Measurements from ENCODE around the gene RASA4B. TPM values are rescaled to one million over a fixed set of nuclear protein-coding genes. Genes with fewer than 3 reads are reported as not detected.

The RASA4B gene
- total RNA-seq, 1 experiment from 2014 or later = 0.76 TPM

DNA sequence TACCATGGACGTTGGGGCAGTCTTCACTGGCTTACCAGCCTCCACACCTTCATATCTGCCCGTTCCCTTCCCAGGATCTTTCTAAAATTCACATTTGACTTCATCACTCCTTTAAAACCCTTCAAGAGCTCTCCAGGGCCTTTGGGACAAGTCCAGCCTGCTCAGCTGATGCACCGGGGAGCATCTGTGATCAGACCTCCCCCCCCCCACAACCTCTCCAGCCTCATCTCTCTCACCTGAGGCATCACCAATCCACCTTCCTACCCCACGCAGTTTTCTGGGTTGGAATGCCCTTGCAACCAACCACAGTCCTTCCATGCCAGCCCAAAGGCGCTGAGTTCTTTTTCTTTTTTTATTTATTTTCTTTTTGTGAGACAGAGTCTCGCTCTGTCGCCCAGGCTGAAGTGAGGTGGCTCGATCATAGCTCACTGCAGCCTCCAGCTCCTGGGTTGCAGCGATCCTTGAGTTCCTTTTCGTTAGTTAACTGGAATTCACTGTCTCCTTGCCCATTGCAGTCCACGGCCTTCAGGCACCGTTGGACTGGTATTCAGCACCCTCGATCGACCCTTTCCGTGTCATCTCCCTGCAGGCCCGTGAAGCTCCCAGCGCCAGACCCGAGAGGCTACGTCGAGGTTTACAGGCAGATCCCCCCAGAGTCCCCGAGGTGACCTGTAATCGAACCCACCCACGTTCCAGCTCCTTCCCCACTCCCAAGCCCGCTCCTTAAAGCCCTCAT lies 53.6 kb downstream of the RASA4B start:
- no peak for DNase-seq
- H3K4me3 Mint-ChIP-seq (ENCODE audit: low read depth, unreplicated experiment) = peak overlapping the region; percentile 84
- no peaks in the 10 kb centered on the region for H3K27me3 Mint-ChIP-seq (ENCODE audit: unreplicated experiment)
- no peaks in the 10 kb centered on the region for H3K9me3 Mint-ChIP-seq (ENCODE audit: low read depth, unreplicated experiment)
- TF ChIP-seq, protein P1, sequence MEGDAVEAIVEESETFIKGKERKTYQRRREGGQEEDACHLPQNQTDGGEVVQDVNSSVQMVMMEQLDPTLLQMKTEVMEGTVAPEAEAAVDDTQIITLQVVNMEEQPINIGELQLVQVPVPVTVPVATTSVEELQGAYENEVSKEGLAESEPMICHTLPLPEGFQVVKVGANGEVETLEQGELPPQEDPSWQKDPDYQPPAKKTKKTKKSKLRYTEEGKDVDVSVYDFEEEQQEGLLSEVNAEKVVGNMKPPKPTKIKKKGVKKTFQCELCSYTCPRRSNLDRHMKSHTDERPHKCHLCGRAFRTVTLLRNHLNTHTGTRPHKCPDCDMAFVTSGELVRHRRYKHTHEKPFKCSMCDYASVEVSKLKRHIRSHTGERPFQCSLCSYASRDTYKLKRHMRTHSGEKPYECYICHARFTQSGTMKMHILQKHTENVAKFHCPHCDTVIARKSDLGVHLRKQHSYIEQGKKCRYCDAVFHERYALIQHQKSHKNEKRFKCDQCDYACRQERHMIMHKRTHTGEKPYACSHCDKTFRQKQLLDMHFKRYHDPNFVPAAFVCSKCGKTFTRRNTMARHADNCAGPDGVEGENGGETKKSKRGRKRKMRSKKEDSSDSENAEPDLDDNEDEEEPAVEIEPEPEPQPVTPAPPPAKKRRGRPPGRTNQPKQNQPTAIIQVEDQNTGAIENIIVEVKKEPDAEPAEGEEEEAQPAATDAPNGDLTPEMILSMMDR (IDR thresholded peaks at IDR 0.05; ENCODE audit: unreplicated experiment) = no peak
- no TSS peak for BruUV-seq (replicated peaks)
- peaks cover 9% of the 10 kb centered on the region for H3K4me1 Mint-ChIP-seq (ENCODE audit: low read depth, unreplicated experiment)
- CTCF ChIA-PET = interaction anchor here (0.6 kb wide), 1 partner anchor 14 kb away, joined by 3 read pairs; no protein-coding TSS in a partner anchor
- H3K36me3 Mint-ChIP-seq (ENCODE audit: insufficient read depth, unreplicated experiment) = peaks cover 43% of the 10 kb centered on the region
- intact Hi-C loops (cut with micrococcal nuclease; ENCODE audit: unreplicated experiment) = no loop called here
- peak overlapping the region; percentile 68 for H3K27ac Mint-ChIP-seq (ENCODE audit: unreplicated experiment)

DNA sequence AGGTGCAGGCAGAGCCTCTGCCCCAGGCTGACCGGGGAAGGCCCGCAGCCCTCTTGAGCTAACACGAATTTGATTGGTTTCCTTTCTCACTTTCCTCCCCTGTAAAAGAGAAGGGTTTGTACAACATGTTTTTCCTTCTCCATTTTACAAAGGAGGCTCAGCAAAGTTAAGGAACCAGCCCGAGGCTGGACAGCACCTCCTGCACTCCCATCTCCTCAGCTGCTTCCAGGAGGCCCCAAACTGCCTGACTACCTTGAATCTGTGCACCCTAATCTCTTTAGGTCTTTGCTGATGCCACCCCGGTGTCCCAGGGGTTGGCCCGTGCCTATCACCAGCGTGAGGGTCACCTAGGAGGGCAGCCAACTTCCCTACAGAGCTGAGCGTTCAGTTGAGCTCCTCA lies 57.1 kb downstream of the RASA4B start:
- intact Hi-C loops (cut with micrococcal nuclease; ENCODE audit: unreplicated experiment) = no loop called here
- Mint-ChIP-seq H3K27me3 (ENCODE audit: unreplicated experiment) (no peaks in the 10 kb centered on the region), H3K9me3 (ENCODE audit: low read depth, unreplicated experiment) (no peaks in the 10 kb centered on the region), H3K36me3 (ENCODE audit: insufficient read depth, unreplicated experiment) (peaks cover 27% of the 10 kb centered on the region), H3K27ac (ENCODE audit: unreplicated experiment) (no peak overlapping the region), H3K4me3 (ENCODE audit: low read depth, unreplicated experiment) (no peak overlapping the region), H3K4me1 (ENCODE audit: low read depth, unreplicated experiment) (peaks cover 9% of the 10 kb centered on the region)
- CTCF ChIA-PET = no interaction called here
- TF ChIP-seq, protein P1 (IDR thresholded peaks at IDR 0.05; ENCODE audit: unreplicated experiment) = no peak
- DNase-seq = no peak
- no TSS peak for BruUV-seq (replicated peaks)

DNA sequence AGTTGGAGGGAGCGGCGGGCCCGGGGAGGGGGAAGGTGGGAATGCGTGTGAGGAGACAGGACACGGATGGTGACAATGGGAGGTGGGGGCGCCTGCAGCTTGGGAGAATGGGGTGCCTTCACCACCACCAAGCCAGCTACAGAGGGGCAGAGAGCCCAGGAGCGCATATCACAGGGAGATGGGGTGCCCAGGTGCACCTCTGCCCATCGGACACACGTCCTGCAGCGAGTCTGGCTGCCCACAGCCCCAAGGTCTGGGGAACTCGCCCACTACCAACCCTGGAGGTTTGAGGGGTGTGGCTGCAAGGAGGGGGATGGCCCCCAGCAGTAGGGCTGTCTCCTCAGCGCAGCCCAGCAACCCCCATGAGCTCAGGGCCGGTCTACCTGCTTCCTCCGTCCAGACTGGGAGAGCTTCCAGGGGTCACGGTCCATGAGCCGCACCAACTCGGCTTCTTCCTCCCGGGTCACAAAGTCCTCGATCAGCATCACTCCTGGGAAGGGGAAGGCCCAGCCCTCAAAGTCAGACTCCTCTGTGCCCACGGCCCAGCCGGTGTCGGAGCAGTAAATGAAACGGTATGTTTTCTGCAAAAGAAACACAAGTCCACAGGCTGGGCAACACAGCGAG lies 58.2 kb downstream of the RASA4B start:
- BruUV-seq (replicated peaks) = no TSS peak
- CTCF ChIA-PET = no interaction called here

DNA sequence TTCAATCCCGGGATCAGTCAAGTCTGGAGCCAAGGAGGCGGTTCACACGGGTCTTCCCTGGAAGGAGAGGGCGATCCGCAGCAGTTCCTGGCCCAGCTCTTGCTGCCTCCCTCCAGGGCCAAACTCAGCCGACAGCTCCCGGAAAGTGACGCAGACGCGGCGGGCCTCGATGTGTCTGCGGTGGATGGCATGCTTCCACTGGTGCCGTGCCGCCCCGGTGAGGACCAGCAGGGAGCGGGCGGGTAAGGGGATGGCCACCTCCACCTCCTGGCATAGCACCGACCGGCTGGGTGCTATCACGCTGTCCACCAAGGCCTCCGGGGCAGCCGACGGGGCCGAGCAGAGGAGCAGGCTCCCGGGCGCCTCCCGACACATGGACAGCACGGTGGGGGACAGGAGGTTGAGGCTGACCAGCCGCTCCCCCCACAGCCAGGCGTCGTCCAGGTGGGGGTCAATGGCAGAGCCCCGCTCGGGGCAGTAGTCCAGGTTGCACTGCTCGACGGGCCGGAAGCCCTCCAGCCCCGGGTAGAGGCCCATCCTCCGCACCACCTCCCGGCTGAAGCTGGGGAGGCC lies 60.1 kb downstream of the RASA4B start:
- no TSS peak for BruUV-seq (replicated peaks)

More for the DNA sequence above, 58.2 kb downstream of the RASA4B start:
- H3K4me3 Mint-ChIP-seq (ENCODE audit: low read depth, unreplicated experiment) = no peak overlapping the region
- intact Hi-C loops (cut with micrococcal nuclease; ENCODE audit: unreplicated experiment) = no loop called here
- no peaks in the 10 kb centered on the region for H3K9me3 Mint-ChIP-seq (ENCODE audit: low read depth, unreplicated experiment)
- no peak overlapping the region for H3K27ac Mint-ChIP-seq (ENCODE audit: unreplicated experiment)
- H3K4me1 Mint-ChIP-seq (ENCODE audit: low read depth, unreplicated experiment) = peaks cover 8% of the 10 kb centered on the region
- DNase-seq = no peak
- no peaks in the 10 kb centered on the region for H3K27me3 Mint-ChIP-seq (ENCODE audit: unreplicated experiment)
- TF ChIP-seq, protein P1 (IDR thresholded peaks at IDR 0.05; ENCODE audit: unreplicated experiment) = no peak
- peaks cover 16% of the 10 kb centered on the region for H3K36me3 Mint-ChIP-seq (ENCODE audit: insufficient read depth, unreplicated experiment)

More for the DNA sequence above, 60.1 kb downstream of the RASA4B start:
- Mint-ChIP-seq H3K9me3 (ENCODE audit: low read depth, unreplicated experiment) (no peaks in the 10 kb centered on the region), H3K27me3 (ENCODE audit: unreplicated experiment) (no peaks in the 10 kb centered on the region), H3K27ac (ENCODE audit: unreplicated experiment) (no peak overlapping the region), H3K4me1 (ENCODE audit: low read depth, unreplicated experiment) (no peaks in the 10 kb centered on the region), H3K36me3 (ENCODE audit: insufficient read depth, unreplicated experiment) (peaks cover 4% of the 10 kb centered on the region), H3K4me3 (ENCODE audit: low read depth, unreplicated experiment) (no peak overlapping the region)
- CTCF ChIA-PET = no interaction called here
- TF ChIP-seq, protein P1 (IDR thresholded peaks at IDR 0.05; ENCODE audit: unreplicated experiment) = no peak
- intact Hi-C loops (cut with micrococcal nuclease; ENCODE audit: unreplicated experiment) = no loop called here
- DNase-seq = no peak

Measured in Calu3 (cell line).